Gastrocnemius medialis (tissue), 4 donors: ENCODE data around the gene MRC2.

Experiments
- POLR2A ChIP-seq, 2 donors: fragments of 450-650 bp; IDR thresholded peaks; one replicate each; pipeline ENCODE4 v1.6.1; 2017; ENCODE audit warnings: antibody characterized with exemption in 2 of 2, mild to moderate bottlenecking in 2 of 2, moderate library complexity in 2 of 2
- TF ChIP-seq, protein P1 (sequence below), 5 experiments: fragments of 450-650 bp in 3 of 5; fragments of 200-600 bp in 2 of 5; sonication (generic) in 2 of 5; IDR thresholded peaks in 4 of 5; conservative IDR thresholded peaks in 1 of 5; 1 replicate in 4 of 5; 2 replicates in 1 of 5; pipeline ENCODE4 v1.5.1; 2016 to 2019; ENCODE audit warnings: antibody characterized with exemption in 5 of 5, mild to moderate bottlenecking in 3 of 5, moderate library complexity in 3 of 5

DNA sequence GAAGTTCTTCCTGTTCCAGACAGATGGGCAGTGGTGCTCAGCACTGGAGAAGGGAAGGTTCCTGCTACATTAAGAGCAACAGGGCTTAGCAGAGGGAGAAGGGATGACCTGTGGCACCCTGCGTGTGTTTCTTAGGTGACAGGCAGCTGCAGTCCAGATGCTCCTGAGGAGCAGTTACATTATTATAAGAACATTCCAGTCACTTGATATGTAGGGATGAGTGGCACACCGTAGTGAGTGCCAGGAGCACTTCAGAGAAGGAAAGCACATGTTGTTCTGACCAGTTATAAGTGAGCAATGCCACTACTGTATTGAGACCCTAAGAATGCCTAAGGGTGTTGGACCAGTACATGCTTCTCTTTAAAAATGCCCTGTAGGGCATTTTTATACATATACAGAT, 39.9 kb upstream of the MRC2 start:
- TF ChIP-seq, protein P1, sequence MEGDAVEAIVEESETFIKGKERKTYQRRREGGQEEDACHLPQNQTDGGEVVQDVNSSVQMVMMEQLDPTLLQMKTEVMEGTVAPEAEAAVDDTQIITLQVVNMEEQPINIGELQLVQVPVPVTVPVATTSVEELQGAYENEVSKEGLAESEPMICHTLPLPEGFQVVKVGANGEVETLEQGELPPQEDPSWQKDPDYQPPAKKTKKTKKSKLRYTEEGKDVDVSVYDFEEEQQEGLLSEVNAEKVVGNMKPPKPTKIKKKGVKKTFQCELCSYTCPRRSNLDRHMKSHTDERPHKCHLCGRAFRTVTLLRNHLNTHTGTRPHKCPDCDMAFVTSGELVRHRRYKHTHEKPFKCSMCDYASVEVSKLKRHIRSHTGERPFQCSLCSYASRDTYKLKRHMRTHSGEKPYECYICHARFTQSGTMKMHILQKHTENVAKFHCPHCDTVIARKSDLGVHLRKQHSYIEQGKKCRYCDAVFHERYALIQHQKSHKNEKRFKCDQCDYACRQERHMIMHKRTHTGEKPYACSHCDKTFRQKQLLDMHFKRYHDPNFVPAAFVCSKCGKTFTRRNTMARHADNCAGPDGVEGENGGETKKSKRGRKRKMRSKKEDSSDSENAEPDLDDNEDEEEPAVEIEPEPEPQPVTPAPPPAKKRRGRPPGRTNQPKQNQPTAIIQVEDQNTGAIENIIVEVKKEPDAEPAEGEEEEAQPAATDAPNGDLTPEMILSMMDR (IDR thresholded peaks at IDR 0.05 in 4 of 5, conservative IDR thresholded peaks at IDR 0.05 in 1 of 5), result no peak
- no peak for TF ChIP-seq POLR2A (IDR thresholded peaks at IDR 0.05)
